CD4-positive, alpha-beta T cell treated with Interferon alpha-2 for 1 hour (primary cell): ENCODE measurements around the gene ELF1.
"Not testable (repeated sequence)": the region's sequence is repeated elsewhere in the genome, so short reads cannot be mapped to it uniquely, and the experiment has no call there.

Experiments used
- DNase-seq, 2 donors: peaks; one replicate each; pipeline ENCODE4 v3.0.0-alpha.2; 2020 to 2022

Gene ELF1

GRCh38 chr13:41019011-41019487 is at the start of gene ELF1:
TSS of gene ELF1 (minus strand) at chr13:41019316. CDS start at chr13:40982054, 37,262 bp downstream.
- peak; percentile 80 to 84 for DNase-seq

- DNase-seq: no peak
Measured at GRCh38 chr13:41065078-41065477, 46.0 kb upstream of the ELF1 start.

- no peak for DNase-seq
Measured at GRCh38 chr13:41064493-41064892, 45.4 kb upstream of the ELF1 start.

- DNase-seq: no peak
Measured at GRCh38 chr13:41061914-41062837, 43.1 kb upstream of the ELF1 start.

- DNase-seq: peak; percentile 88 to 89
Measured at GRCh38 chr13:41061075-41061913, 42.2 kb upstream of the ELF1 start, which contains the start of gene WBP4. TSS of gene WBP4 (plus strand) at chr13:41061509. CDS start at chr13:41061674, 165 bp downstream.

GRCh38 chr13:41060724-41061074 is 41.6 kb upstream of the ELF1 start:
- DNase-seq: peak; percentile 84 to 85

- peak; percentile 73 to 77 for DNase-seq
Measured at GRCh38 chr13:41060082-41060723, 41.1 kb upstream of the ELF1 start.

GRCh38 chr13:41059456-41060081 is 40.5 kb upstream of the ELF1 start:
- DNase-seq: no peak

GRCh38 chr13:41058295-41059070 is 39.4 kb upstream of the ELF1 start:
- no peak for DNase-seq

GRCh38 chr13:41056826-41057711 is 38.0 kb upstream of the ELF1 start:
- DNase-seq: no peak

- DNase-seq: no peak
Measured at GRCh38 chr13:41056194-41056593, 37.1 kb upstream of the ELF1 start.

GRCh38 chr13:41054919-41055619 is 36.0 kb upstream of the ELF1 start:
- no peak for DNase-seq

- peak; percentile 44 to 77 for DNase-seq
Measured at GRCh38 chr13:41054212-41054877, 35.2 kb upstream of the ELF1 start.

GRCh38 chr13:41053384-41053826 is 34.3 kb upstream of the ELF1 start:
- DNase-seq: peak; percentile 25 to 69

- no peak for DNase-seq
Measured at GRCh38 chr13:41052441-41052840, 33.3 kb upstream of the ELF1 start.

GRCh38 chr13:41049480-41050440 is 30.6 kb upstream of the ELF1 start:
- no peak for DNase-seq

- no peak for DNase-seq
Measured at GRCh38 chr13:41048640-41049039, 29.5 kb upstream of the ELF1 start.

GRCh38 chr13:41042419-41042818 is 23.3 kb upstream of the ELF1 start:
- DNase-seq: not testable (repeated sequence)
